SK-N-DZ (cell line): Measurements from ENCODE around the gene DUSP6.

ENCODE experiments used
- DNase-seq: peaks from one replicate; pipeline ENCODE4 v3.0.0-alpha.2; 2015; ENCODE audit warnings: low spot score

Gene DUSP6

DNA sequence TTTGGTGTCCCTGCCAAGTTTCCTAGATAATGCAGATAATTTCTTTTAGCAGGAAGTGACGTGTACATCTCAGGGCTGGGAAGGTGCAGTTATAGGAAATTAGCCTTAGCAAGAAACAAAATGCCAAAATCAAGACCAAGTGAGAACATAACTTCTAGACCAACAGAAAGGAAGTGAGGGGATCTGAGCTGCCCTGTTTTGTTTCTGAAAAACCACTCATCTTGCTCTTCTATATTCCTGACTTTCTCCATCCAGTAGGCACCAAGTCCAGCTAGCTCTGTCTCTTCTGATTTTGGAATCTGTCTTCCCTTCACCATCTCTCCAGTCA is 23.9 kb upstream of the DUSP6 start:
- no peak for DNase-seq

DNA sequence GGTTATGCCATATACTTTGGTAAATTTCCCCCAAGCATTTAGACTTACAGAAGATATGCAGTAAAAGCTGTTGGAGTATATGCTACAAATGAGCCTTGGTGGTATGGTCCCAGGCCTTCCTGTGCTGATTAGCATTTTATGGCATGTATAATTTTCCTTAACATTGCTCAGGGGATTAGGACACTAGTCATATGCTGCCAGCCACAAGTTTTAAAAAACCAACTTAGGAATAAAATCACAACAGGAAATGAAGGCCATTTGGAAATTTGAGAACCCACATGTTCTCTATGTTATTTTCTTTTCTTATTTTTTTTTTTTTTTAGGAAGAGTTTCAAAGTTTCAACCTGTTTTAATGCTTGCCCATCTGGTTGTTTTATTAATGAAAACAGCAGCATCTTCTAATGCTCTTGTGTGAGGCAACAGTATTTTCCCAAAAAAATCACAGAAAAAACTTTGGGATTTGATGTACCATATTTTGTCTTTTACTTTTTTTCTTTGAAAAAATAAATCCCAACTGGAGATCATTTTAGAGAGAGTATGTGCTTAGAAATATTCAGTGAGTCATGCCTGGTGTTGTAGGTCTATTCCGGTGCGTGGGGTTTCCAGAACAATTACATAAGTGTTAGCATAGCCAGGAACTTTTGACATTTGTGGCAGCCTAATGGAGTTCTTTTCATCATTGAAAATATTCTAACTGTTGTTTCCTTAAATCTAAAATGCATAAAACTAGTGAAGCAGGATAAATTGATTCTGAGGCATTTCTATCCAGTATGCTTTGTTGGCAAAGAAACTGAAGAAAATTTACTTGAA is 21.7 kb upstream of the DUSP6 start:
- DNase-seq, result no peak

DNA sequence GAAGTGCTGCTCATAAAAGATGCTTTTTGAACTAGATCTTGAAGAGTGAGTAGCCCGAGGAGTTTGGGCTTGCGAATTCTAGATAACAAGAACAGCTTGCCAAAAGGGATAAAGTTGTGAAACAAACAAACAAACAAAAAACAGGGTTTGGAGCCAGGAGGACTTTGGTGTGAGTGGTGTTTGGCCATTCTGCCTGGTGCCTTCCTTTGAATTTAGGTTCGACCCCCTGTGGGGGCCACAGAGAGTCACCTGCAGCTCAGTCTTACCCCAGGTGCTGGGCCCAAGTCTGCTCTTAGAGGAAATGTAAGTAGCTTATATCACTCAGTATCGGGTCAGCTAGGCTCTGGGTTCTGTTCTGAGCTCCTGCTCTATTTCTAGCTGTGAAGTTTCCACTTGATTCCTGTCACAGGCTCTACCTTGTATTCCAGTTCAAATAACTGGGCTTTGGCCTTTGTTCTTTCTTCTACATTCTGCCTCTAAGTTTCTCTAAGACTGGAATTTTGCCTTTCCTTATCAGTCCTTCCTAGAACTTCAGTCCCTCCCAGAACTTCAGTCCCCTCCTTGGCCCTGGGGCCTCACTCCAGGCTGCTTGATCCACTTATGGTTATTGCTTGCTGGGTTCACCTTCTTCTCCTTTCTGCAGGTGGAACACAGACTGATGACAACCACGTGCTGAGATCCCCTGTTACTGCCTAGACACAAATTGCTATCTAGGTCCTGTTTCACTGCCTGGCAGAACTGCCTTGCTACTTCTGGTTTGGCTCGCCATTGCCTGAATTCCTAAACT is 20.5 kb upstream of the DUSP6 start:
- no peak for DNase-seq

DNA sequence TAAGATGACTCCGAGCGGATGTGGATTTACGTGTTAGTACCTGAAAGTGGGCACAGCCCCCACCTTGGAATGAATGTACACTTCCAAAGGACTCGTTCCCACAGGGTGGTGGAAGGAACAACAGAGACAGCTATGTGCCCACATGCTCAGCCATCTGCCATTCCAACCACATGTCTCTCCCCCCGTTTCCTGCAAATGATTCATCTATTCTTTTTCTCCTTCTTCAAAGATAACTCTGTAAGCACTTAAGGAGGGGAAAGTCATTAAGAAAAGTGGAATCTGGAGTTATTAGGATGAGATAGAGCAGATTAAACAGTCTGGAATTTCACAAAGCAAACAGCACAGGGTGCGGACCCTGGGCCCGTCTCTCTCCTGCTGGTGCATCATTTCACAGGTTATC is 18.5 kb upstream of the DUSP6 start:
- DNase-seq, result no peak

DNA sequence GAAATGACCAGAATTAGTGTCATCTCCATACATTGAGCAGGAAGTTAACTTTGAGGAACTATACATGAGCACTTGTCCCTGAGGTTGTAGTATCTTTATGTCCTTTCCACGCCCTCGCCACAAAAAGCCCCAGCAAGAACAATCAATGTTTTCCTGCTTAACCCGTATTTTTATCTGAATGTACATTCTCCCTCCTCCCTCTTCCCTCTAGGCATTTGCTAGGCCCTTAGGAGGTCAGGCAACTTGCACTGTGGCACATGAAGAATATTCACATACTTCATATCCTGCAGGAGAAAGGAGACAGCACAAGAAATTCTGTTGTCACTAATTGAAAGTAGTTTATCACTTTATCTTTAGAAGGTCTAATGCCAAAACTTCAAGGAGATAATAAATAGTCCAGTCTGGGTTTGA is 18.1 kb upstream of the DUSP6 start:
- no peak for DNase-seq

DNA sequence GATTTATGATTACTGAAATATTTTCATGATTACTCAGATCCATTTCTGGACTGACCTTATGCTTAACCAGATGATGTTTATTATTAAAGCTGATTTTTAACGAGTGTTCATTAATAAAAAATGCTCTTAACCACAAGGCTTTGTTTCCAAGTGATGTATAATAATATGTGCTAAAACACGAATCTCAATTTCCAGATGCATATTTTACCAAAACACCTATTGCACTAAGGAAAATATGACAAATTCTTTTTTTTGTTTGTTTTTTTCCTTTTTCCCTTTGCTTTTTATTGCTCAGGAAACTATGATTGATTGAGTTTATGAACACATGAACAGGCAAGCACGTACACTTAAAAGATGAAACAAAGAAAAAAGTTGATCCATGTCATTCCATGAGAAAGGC is 16.9 kb upstream of the DUSP6 start:
- no peak for DNase-seq

DNA sequence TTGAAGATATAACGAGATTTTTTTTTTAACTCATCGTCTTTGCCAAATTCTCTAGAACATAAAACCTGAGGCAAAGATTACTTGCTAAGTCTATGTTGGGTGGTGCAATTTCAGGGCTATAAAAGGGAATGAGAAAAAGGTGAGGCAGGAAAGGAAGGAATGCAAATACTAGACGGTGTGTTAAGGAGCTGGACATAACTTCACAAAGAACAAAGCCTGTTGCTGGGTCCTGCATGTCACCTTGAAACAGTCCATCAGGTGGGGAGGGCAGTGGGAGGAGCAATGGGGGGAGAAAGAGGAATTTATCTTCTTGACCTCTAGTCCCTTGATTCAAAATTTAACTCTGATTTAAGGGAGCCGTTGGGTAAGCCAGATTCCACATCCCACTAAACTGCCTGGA is 16.1 kb upstream of the DUSP6 start:
- no peak for DNase-seq

DNA sequence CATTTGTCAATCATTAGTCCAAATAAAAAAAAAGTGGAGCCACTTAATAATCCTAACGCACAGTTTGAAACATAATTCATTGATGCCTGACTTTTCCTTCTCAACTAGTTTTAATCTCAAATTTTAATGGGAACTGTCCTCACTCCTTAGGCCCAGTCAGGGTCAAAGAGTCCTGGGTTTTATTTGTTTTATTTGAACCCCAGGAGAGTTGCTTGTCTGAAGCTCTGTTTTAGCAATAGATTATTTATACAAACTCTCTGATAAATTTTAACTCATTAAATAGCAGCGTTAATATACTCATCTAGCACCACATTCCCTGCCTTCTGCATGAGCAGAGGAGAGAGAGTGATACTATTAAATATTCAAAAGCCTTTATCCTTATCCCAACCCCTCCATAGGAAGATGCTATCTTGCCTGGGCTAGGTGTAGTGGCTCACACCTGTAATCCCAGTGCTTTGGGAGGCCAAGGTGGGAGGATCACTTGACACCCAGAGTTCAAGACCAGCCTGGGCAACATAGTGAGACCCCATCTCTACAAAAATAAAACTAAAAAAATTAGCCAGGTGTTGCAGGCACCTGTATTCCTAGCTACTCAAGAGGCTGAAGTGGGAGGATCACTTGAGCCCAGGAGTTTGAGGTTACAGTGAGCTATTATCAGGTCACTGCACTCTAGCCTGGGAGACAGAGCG is 14.5 kb upstream of the DUSP6 start:
- DNase-seq, result no peak

DNA sequence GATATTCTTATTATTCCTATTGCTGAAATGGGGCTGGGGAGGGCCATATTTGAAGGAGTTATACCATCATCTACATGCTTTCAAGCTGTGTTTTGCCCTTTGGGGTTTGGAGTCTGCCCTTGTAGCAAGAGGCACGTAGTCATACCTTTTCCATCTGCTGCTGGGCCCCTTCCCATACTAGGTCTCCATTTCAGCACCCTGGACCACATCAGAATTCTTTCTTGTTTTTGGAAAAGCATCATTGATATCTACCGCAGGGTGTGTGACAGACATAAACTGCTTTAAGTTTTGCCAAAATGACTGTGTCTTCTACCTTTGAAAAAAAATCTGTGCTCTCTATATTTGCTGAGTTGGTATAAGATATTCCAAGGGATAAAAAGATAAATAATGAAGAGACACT is 12.3 kb upstream of the DUSP6 start:
- DNase-seq, result no peak

DNA sequence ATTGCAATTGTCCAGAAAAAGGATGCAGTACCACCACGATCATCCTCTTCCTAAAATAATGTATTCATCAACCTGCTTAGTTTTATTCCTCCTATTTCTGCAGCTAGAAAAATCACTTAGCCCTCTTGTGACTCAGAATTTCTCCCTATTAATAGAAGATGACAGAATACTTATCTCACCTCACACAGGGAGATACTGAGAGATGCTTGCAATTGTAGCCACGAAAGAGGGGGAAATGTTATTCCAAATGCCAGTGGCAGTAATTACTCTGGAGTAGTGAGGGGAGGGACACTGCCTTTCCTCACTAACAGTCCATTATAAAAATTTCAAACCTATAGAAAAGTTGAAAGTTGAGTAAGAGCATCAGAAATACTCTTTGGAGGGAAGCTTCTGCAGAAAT is 11.8 kb upstream of the DUSP6 start:
- no peak for DNase-seq

DNA sequence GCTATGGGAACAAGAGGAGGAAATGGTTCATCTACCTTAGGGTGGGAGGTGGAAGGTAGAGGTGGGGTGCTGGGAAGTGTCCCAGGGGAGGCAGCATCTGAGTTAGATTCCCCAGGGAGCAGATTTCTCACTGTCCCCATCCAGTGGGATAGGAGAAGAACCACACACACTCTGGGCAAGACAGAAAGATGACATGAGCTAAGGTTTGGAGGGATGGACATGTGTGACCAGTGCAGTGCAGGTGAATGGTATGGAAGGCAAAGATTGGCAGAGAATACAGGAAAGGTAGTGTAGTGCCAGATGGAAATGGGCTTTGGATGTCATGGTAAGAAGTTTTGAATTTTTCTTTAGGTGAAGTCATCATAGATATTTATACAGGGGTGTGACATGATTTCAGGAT is 11.3 kb upstream of the DUSP6 start:
- no peak for DNase-seq

DNA sequence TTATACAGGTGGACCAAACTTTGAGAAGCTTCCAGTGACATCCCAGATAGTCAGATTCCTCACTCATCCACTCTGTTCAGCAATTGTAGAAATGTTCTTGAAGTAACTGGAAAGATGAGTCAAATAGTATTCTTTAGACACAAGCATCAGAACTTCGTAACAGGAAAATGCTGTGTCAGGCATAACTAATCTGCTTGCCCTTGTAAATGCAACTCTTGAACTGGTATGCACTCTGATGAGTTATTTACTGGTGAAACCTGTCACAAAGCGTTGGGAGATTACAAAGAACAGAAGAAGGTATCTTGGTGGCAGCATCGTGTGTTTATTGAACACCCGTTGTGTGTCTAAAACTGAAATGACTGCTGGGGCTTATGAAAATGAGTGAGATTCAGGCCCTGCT is 10.8 kb upstream of the DUSP6 start:
- no peak for DNase-seq

DNA sequence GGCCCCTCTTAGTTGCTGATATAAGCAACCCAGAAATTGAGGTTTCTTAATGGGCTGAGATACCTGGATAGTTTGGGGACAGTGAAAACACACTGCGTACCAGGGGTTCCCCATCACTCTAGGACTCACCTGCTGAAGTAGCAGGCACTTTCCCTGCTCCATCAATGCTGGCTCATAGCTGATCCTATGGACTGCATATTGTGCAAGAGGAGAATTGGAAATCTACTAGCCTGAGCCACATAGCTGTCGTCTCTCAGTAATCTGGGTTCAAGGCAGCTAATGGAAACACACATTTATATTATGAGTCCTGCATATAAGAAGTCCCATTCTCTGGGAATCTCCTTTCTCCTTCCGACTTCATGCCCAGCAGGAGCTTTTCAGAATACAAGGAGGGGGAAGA is 7.3 kb upstream of the DUSP6 start:
- DNase-seq, result no peak

DNA sequence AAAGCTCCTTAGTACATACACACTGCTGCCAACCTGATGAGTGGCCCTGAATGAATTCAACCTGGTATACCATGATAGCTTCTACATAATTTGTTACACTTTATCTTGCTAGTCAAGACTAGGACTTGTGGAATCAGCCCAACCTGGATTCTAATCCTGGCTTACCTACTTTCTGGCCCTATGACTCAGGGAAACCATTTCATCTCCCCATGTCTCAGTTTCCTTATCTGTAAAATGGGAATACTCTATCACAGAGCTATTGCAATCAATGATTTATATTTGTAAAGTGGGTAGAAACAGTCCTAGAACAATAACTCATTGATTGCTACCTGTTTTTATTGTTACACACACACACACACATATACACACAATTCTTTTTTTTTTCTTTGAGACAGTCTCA is 6.5 kb upstream of the DUSP6 start:
- no peak for DNase-seq

DNA sequence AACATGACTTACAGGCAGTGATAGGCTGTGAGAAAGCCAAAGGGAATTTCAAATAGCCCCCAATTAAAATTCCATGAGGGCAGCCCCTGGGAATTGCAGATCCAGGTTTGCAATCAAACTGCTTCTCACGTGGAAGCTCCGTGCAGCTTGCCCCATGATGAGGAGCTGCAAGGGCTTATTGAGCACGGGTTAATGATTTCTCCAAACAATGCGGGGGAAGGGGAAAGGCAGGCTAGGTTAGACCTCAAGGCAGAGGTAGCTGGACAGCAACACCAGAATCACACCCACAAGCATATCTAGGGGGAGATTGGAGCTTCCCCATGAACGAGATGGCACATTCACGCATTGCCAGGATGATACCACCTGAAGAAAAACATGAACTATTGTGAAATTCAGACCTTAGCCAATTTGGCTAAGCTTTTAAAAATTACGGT is 5.0 kb upstream of the DUSP6 start:
- DNase-seq, result no peak

DNA sequence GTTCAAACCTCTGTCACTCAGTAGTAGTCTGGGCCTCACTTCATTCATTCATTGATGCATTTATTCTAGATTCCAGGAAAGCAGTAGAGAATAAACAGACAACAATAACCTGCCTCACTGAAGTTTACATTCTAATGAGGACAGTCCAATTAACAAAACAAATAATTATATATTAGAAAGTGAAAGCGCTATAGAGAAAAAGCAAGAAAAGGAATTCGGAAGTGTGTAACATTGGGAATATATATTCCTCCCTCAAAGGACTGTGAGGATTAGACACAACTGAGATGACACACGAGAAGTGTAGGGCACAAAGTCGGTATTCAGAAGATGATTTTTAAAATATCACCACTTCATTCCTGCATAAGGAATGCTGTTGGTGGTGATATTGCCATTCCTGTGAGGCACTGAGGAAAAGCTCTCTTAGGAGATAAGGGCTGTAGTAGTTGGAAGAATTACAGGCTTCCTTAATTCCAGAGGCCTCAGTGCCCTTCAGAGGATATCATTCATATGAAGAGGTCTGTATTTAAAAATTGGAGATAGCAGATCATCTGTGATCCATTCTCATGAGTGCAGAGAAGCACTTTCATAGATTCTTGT is 3.9 kb upstream of the DUSP6 start:
- DNase-seq, result no peak

DNA sequence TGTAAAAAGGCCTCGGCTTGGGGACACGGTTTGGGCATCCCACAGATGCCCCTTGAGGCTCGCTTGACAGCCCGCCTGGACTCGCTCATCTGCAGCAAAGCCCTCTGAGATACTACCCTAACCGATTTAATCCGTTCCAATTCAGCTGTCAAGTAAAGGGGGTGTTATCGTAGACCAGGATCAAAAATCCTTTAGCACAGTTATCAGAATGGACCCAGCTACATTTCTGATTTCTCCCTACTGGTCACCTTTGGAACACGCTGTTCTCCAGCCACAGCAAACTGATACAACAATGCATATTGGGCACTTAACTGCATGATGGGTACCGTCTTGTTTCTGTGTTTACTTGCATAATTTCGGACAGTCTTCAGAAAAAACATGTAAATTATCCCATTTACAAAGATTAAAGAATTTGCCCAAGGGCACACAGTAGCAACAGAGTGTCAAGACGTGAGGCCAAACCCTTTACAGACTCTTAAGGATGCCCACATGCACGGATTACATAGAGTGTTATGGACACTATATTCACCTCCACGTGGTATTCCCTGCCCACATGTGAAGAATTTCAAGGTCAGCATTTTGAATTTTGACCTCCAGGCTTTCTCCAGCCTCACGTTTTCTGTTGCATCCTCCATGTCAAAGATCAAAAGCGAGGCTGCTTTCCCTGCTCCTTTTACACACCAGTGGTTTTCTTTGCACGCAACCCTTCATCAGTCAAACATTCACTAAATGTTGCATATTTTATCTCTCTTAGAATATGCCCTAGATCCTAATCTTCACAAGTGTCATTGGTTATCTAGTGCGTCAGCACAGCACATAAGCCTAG is 3.2 kb upstream of the DUSP6 start:
- no peak for DNase-seq

DNA sequence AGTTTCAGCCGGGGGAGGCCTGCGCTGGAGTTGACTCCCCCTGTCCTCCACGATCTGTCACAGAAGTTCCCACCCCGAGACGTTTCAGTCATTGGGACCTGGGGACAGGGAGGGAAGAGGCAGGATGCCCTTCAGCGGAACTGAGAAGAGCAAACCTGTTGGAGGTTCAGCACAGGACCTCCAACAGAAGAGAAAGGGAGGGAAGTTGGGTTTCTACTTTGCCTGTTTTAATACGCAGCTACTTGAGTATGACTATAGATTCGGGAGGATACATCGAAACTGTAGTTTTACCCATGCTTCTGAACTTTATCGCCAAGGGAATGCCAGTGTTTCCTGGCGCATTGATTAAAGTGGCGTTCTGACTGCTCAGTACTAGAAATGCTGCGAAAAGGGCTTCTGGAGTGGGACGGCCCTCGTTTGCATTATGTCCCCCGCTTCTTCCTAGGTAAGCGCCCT is 2.3 kb upstream of the DUSP6 start:
- no peak for DNase-seq

DNA sequence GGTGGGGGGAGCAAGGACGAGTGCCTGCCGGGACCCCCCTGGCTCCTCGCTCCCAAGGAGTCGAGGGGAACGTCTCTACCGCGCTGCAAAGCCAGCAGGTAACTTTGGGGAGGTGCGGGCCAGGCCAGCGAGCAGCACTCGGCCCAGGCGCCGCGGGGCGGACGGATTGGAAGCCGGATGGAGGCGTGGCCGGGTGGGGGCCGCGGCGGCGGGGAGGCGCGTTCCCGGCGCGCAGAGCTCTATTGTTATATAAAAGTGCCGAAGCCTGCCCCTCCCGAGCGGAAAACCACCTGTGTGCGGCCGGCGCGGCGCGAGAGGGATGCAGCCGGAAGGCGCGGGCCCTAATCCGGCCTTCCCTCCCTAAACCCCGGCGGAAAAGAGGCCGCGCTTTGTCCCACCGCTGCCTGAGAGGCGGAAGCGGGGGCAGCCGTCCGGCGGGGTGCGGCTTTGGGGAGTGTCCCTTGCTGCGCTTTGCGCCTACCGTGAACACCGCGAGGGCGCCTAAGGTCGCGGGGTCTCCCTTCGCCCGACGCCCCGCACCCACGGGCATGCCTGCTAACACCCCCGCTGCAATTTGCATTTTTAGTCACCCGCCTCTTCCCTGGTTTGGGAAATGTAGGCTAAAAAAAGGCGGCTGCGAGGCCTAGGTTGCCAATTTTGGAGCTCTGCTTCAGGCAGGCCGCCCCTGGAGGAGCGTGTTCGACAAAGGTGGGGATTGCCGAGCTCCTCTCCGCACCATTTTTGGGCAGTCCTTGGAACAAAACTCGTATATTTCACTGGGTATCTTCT is 1.7 kb upstream of the DUSP6 start:
- no peak for DNase-seq

DNA sequence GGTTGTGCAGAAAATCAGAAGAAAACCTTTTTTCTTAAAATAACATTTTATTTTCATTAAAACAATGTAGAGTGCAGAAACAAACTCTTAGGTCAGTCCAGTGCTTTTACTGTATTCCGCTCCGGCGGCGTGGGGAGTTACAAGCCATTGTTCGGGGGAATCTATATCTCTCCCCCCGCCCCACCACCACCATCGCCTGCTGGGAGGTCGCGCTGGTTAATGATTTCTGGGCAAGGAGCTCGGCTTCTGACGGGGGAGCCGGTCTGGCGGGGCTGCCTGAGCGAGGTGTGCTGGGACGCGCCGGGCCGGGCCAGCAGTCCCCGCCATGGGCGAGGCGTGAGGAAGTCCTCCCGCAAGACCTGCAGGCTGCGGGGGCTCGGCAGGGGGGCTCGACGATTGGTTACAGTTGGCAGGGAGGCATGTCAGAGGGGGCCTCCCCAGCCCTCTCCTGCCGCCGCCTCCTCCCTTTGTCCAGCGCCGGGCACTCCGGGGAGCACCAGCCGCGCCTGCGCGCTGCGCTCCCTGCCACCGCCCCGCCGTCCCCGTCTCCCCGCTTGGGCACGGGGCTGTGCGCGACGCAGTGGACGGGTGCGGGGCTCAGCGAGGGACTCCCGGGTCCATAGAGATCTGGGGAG is 1.0 kb upstream of the DUSP6 start:
- peak; percentile 52 for DNase-seq
